GM19099 (cell line): ENCODE data around the gene HIF3A.

Experiments
- POLR2A ChIP-seq: IDR thresholded peaks from 3 replicates; pipeline ENCODE4 v1.6.1; 2011; ENCODE audit warnings: low read depth; ENCODE audit not compliant: insufficient read length; ENCODE audit errors: extremely low read depth

HIF3A gene

GRCh38 chr19:46365561-46365960, 68.7 kb downstream of the HIF3A start:
- TF ChIP-seq POLR2A: no peak

- TF ChIP-seq POLR2A: no peak
Measured at GRCh38 chr19:46366620-46367292, 69.9 kb downstream of the HIF3A start.

- no peak for TF ChIP-seq POLR2A
Measured at GRCh38 chr19:46367426-46367825, 70.6 kb downstream of the HIF3A start.

GRCh38 chr19:46368116-46368515, 71.3 kb downstream of the HIF3A start:
- no peak for TF ChIP-seq POLR2A

- no peak for TF ChIP-seq POLR2A
Measured at GRCh38 chr19:46369817-46370216, 73.0 kb downstream of the HIF3A start.

GRCh38 chr19:46371371-46371901, 74.6 kb downstream of the HIF3A start:
- TF ChIP-seq POLR2A: no peak

GRCh38 chr19:46372901-46373490, 76.2 kb downstream of the HIF3A start:
- no peak for TF ChIP-seq POLR2A

- no peak for TF ChIP-seq POLR2A
Measured at GRCh38 chr19:46373491-46374359, 76.9 kb downstream of the HIF3A start.

- no peak for TF ChIP-seq POLR2A
Measured at GRCh38 chr19:46374536-46375475, 78.0 kb downstream of the HIF3A start.

GRCh38 chr19:46376241-46377153, 79.7 kb downstream of the HIF3A start:
- TF ChIP-seq POLR2A: no peak

GRCh38 chr19:46378268-46378667, 81.4 kb downstream of the HIF3A start:
- TF ChIP-seq POLR2A: no peak

GRCh38 chr19:46380690-46381089, 83.8 kb downstream of the HIF3A start:
- TF ChIP-seq POLR2A: no peak

GRCh38 chr19:46381346-46381745, 84.5 kb downstream of the HIF3A start:
- TF ChIP-seq POLR2A: no peak
